K562 (cell line): ENCODE results near the gene ZNF487. TPM values are rescaled to one million over a fixed set of nuclear protein-coding genes. Genes with fewer than 3 reads are reported as not detected.

Experiments used
- RAD21 ChIP-seq, 2 experiments: fragments of 250-450 bp in 1 of 2; fragments of 450-650 bp in 1 of 2; sonication (Bioruptor Pico) in 1 of 2; formaldehyde crosslinking in 1 of 2; IDR thresholded peaks in 1 of 2; conservative IDR thresholded peaks in 1 of 2; 2 replicates each; pipeline versions ENCODE4 v1.4.0 to v1.8.0; 2020 to 2022; ENCODE audit warnings: mild to moderate bottlenecking in 2 of 2, moderate library complexity in 1 of 2
- REST ChIP-seq, 2 experiments: fragments of 450-650 bp; formaldehyde crosslinking in 1 of 2; IDR thresholded peaks; 2 replicates each; pipeline versions ENCODE4 v1.4.0 to v1.6.1; 2014 to 2020; ENCODE audit warnings: mild to moderate bottlenecking in 2 of 2, borderline replicate concordance in 1 of 2, low read depth in 1 of 2
- polyA plus RNA-seq, 8 experiments: library from polyadenylated mRNA; depleted of rRNA in 4 of 8; stranded (reverse) in 5 of 8; unstranded in 3 of 8; fragments of >200 nt; fragmentation: Nextera tagmentation in 2 of 8; fragmentation: Illumina TruSeq in 1 of 8; extraction: Ambion mirVana in 2 of 8; extraction: Trizol in 1 of 8; gene quantifications; 2 replicates each; pipeline versions ENCODE4 v1.2.1 to v1.2.3, GENCODE V29; 2011 to 2014; ENCODE audit warnings: inconsistent platforms in 1 of 8, missing spikeins in 1 of 8
- total RNA-seq, 7 experiments: library from RNA; depleted of rRNA in 6 of 7; stranded (reverse); fragments of >200 nt in 6 of 7; fragmentation: Illumina TruSeq in 2 of 7; extraction: Trizol in 2 of 7; gene quantifications; 2 replicates each; pipeline versions ENCODE4 v1.2.1 to v1.2.3, GENCODE V29; 2011 to 2021; ENCODE audit warnings: low replicate concordance in 1 of 7

Gene ZNF487
- total and polyA plus RNA-seq, 9 of the 15 experiments (the other 6 are each of a cell fraction or from before 2014, with no cell fraction given) = 1.9 to 6.5 (median 4.2) TPM

GRCh38 chr10:43390759-43391158 lies 46.2 kb upstream of the ZNF487 start (continued):
- 0 out of 2 replicates have a peak, but pooled peaks have one; percentile 11 for TF ChIP-seq REST (IDR thresholded peaks at IDR 0.05; ENCODE audit: borderline replicate concordance)
- TF ChIP-seq REST (CRISPR knock-in tag; IDR thresholded peaks at IDR 0.05; ENCODE audit: low read depth) = no peak
- peak; percentile 46 to 59 for TF ChIP-seq RAD21 (CRISPR knock-in tag; conservative IDR thresholded peaks at IDR 0.05 in 1 of 2, IDR thresholded peaks at IDR 0.05 in 1 of 2)
